Endothelial cell of umbilical vein (primary cell): ENCODE data around the gene TSKU.

ENCODE experiments used
- CTCF ChIP-seq, 2 donors: IDR thresholded peaks; 1 replicate in 1 of 2; 2 replicates in 1 of 2; pipeline ENCODE4 v1.5.1; 2011; ENCODE audit warnings: low read length in 2 of 2, mild to moderate bottlenecking in 2 of 2, moderate library complexity in 2 of 2, control low read depth in 1 of 2, inconsistent platforms in 1 of 2, low read depth in 1 of 2; ENCODE audit not compliant: insufficient read depth in 1 of 2; ENCODE audit errors: extremely low read depth in 1 of 2
- EZH2 ChIP-seq: IDR thresholded peaks from 2 replicates; pipeline ENCODE4 v1.6.1; 2012; ENCODE audit warnings: borderline replicate concordance, low read depth, mild to moderate bottlenecking, moderate library complexity, low read length, inconsistent platforms; ENCODE audit not compliant: severe bottlenecking
- POLR2AphosphoS5 ChIP-seq: IDR thresholded peaks from 2 replicates; pipeline ENCODE4 v1.6.1; 2012; ENCODE audit warnings: low read depth, mild to moderate bottlenecking, control low read depth, low read length, moderate library complexity; ENCODE audit not compliant: insufficient read depth

- TF ChIP-seq POLR2AphosphoS5 (no peak), EZH2 (no peak), CTCF (IDR thresholded peaks at IDR 0.05; ENCODE audit: extremely low read depth in 1 of 2, insufficient read depth in 1 of 2, low read depth in 1 of 2, low read length in 2 of 2) (peak; percentile 42 to 62)
Observed at GRCh38 chr11:76810151-76810853, 27.1 kb downstream of the TSKU start.
